Vagina (tissue), 2 donors: Measurements from ENCODE around the gene PIK3R5. TPM values are rescaled to one million over a fixed set of nuclear protein-coding genes. Genes with fewer than 3 reads are reported as not detected.

Experiments used
- DNase-seq, 2 donors: peaks; one replicate each; pipeline ENCODE4 v3.0.0-alpha.2; 2017; ENCODE audit errors: extremely low spot score in 2 of 2
- H3K27ac ChIP-seq: fragments of 200-600 bp; sonication (generic); one replicate; pipeline ENCODE4 v1.5.1; 2019
- H3K27me3 ChIP-seq: fragments of 200-600 bp; sonication (generic); one replicate; pipeline ENCODE4 v1.5.1; 2019
- H3K36me3 ChIP-seq, 2 donors: fragments of 200-600 bp; sonication (generic); one replicate each; pipeline ENCODE4 v1.5.1; 2017 to 2019
- H3K4me1 ChIP-seq: fragments of 200-600 bp; sonication (generic); one replicate; pipeline ENCODE4 v1.5.1; 2019
- H3K4me3 ChIP-seq, 2 donors: fragments of 200-600 bp; sonication (generic); 1 replicate in 1 of 2; 2 replicates in 1 of 2; pipeline ENCODE4 v1.5.1; 2016 to 2019
- H3K9me3 ChIP-seq: fragments of 200-600 bp; sonication (generic); one replicate; pipeline ENCODE4 v1.5.1; 2019
- POLR2A ChIP-seq, 2 donors: fragments of 450-650 bp; IDR thresholded peaks; one replicate each; pipeline ENCODE4 v1.6.1; 2017; ENCODE audit warnings: antibody characterized with exemption in 2 of 2, mild to moderate bottlenecking in 2 of 2, moderate library complexity in 2 of 2
- POLR2AphosphoS5 ChIP-seq, 2 donors: sonication (generic); formaldehyde crosslinking; IDR thresholded peaks; one replicate each; pipeline ENCODE4 v1.9.0; 2017; ENCODE audit warnings: antibody characterized with exemption in 2 of 2, mild to moderate bottlenecking in 2 of 2, low read depth in 1 of 2; ENCODE audit not compliant: insufficient read depth in 1 of 2
- intact Hi-C: fragments of 100-400 bp; cut with DNase I; formaldehyde crosslinking; loops from one replicate; pipeline ENCODE4 v1.15.1; 2023
- total RNA-seq: library from RNA; depleted of rRNA; stranded (reverse); fragments of >200 nt; gene quantifications from one replicate; pipeline ENCODE4 v1.2.3, GENCODE V29; 2016
- TF ChIP-seq, protein P1 (sequence below), 3 experiments: fragments of 450-650 bp in 2 of 3; fragments of 200-600 bp in 1 of 3; sonication (generic) in 1 of 3; IDR thresholded peaks; one replicate each; pipeline ENCODE4 v1.5.1; 2017 to 2019; ENCODE audit warnings: antibody characterized with exemption in 3 of 3, mild to moderate bottlenecking in 2 of 3, moderate library complexity in 2 of 3

The PIK3R5 gene
- total RNA-seq, 1 donor from 2014 or later = 10.6 TPM

GRCh38 chr17:8968503-8968902, 3.0 kb upstream of the PIK3R5 start:
- intact Hi-C loops = no loop called here
- no peaks in the 10 kb centered on the region for H3K9me3 ChIP-seq
- H3K27ac ChIP-seq = no peak overlapping the region
- H3K4me3 ChIP-seq = no peak overlapping the region
- no peaks in the 10 kb centered on the region for H3K36me3 ChIP-seq
- TF ChIP-seq POLR2AphosphoS5 (IDR thresholded peaks at IDR 0.05; ENCODE audit: insufficient read depth in 1 of 2, low read depth in 1 of 2) (no peak), POLR2A (IDR thresholded peaks at IDR 0.05) (no peak)
- TF ChIP-seq, protein P1, sequence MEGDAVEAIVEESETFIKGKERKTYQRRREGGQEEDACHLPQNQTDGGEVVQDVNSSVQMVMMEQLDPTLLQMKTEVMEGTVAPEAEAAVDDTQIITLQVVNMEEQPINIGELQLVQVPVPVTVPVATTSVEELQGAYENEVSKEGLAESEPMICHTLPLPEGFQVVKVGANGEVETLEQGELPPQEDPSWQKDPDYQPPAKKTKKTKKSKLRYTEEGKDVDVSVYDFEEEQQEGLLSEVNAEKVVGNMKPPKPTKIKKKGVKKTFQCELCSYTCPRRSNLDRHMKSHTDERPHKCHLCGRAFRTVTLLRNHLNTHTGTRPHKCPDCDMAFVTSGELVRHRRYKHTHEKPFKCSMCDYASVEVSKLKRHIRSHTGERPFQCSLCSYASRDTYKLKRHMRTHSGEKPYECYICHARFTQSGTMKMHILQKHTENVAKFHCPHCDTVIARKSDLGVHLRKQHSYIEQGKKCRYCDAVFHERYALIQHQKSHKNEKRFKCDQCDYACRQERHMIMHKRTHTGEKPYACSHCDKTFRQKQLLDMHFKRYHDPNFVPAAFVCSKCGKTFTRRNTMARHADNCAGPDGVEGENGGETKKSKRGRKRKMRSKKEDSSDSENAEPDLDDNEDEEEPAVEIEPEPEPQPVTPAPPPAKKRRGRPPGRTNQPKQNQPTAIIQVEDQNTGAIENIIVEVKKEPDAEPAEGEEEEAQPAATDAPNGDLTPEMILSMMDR (IDR thresholded peaks at IDR 0.05) = no peak
- peaks cover 8% of the 10 kb centered on the region for H3K27me3 ChIP-seq
- H3K4me1 ChIP-seq = peaks cover 4% of the 10 kb centered on the region
- no peak for DNase-seq

DNA sequence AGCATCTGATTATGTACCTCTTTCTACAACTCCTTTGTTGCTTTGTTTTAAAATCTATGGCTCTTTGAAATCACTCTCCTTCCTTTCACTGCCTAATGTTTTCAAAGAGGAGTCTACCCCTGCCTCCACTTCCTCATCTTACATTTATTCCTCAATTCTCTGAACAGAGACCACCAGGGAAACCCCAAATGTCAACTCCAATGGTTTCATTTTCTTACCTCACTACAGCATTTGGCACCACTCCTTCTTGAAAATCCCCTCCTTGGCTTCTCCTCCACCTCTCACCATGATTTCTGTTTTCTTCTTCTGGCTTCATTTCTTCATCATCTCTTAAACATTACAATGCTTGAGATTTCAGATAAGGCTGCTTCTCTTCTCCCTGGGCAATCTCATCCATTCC, 2.4 kb upstream of the PIK3R5 start:
- no peak overlapping the region for H3K4me3 ChIP-seq
- H3K27me3 ChIP-seq = peaks cover 8% of the 10 kb centered on the region
- intact Hi-C loops = no loop called here
- H3K27ac ChIP-seq = no peak overlapping the region
- no peaks in the 10 kb centered on the region for H3K9me3 ChIP-seq
- H3K36me3 ChIP-seq = no peaks in the 10 kb centered on the region
- TF ChIP-seq POLR2A (IDR thresholded peaks at IDR 0.05) = no peak
- TF ChIP-seq POLR2AphosphoS5 (IDR thresholded peaks at IDR 0.05; ENCODE audit: insufficient read depth in 1 of 2, low read depth in 1 of 2) = no peak
- TF ChIP-seq, protein P1 (IDR thresholded peaks at IDR 0.05) = no peak
- DNase-seq = no peak
- H3K4me1 ChIP-seq = peaks cover 4% of the 10 kb centered on the region

GRCh38 chr17:8966926-8967325, 1.4 kb upstream of the PIK3R5 start:
- Histone ChIP-seq H3K9me3 (no peaks in the 10 kb centered on the region), H3K4me3 (no peak overlapping the region), H3K36me3 (no peaks in the 10 kb centered on the region), H3K27me3 (peaks cover 8% of the 10 kb centered on the region), H3K27ac (no peak overlapping the region), H3K4me1 (peaks cover 4% of the 10 kb centered on the region)
- intact Hi-C loops = no loop called here
- no peak for TF ChIP-seq POLR2AphosphoS5 (IDR thresholded peaks at IDR 0.05; ENCODE audit: insufficient read depth in 1 of 2, low read depth in 1 of 2)
- no peak for TF ChIP-seq POLR2A (IDR thresholded peaks at IDR 0.05)
- TF ChIP-seq, protein P1 (IDR thresholded peaks at IDR 0.05) = no peak
- DNase-seq = no peak

DNA sequence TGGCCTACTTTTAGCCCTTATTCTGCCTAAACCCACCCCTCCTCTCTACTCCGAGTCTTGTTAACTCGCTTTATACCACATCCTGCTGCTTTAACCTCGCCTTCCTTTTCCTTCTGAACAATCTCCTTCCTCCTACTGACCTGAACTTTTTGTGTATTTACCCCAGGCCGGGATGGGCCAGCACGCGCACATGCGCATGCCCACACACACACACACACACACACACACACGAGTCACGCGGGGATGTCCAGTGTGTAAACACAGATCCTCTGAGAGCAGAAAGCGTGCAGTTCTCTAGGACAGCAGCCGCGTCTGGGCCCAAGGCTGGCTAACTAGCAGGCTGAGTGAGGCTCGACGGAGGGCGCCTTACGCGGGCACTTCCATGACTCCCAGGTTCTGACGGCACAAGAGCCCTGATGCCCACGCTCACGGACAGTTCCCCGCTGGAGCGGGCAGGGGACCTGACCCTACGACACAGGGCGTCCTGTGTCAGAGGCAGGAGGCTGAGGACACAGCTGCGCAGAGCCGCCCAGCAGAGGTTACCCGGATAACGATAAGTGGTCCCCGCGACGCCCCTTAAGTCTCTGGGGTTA, 610 bp downstream of the PIK3R5 start:
- H3K4me3 ChIP-seq = peak overlapping the region; percentile 43 to 46
- peak overlapping the region; percentile 33 for H3K27ac ChIP-seq
- no peak for TF ChIP-seq POLR2AphosphoS5 (IDR thresholded peaks at IDR 0.05; ENCODE audit: insufficient read depth in 1 of 2, low read depth in 1 of 2)
- no peak for TF ChIP-seq POLR2A (IDR thresholded peaks at IDR 0.05)
- TF ChIP-seq, protein P1 (IDR thresholded peaks at IDR 0.05) = no peak
- H3K9me3 ChIP-seq = no peaks in the 10 kb centered on the region
- H3K4me1 ChIP-seq = peaks cover 4% of the 10 kb centered on the region
- H3K36me3 ChIP-seq = no peaks in the 10 kb centered on the region
- intact Hi-C loops = no loop called here
- H3K27me3 ChIP-seq = peaks cover 8% of the 10 kb centered on the region
- DNase-seq = no peak

DNA sequence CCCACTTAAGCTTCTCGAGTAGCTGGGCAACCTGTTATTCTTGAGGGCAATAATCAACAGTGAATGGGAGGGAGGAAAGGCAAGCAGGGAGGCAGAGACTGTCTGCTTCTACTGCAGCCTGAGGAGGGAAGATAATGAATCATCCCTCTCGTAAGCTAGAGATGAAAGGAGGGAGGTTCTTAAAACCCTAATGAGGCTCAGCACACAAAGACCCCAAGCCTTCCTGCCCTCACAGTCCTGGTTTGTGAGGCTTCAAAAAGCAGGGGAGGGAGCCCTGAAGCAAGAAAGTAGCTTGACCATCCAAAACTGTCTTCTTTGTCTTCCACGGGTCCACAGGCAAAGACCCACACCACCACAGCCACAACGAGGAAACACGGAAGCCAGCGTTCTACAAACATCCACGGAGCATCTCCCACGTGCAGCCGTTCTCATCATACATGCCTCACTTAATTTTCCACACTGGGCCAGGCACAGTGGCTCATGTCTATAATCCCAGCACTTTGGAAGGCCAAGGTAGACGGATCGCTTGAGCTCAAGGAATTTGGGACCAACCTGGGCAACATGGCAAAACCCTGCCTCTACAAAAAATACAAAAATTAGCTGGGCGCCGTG, 1.8 kb downstream of the PIK3R5 start:
- TF ChIP-seq, protein P1 (IDR thresholded peaks at IDR 0.05) = no peak
- TF ChIP-seq POLR2A (IDR thresholded peaks at IDR 0.05) (no peak), POLR2AphosphoS5 (IDR thresholded peaks at IDR 0.05; ENCODE audit: insufficient read depth in 1 of 2, low read depth in 1 of 2) (no peak)
- Histone ChIP-seq H3K4me3 (peak overlapping the region in 1 of 2 donors; percentile 43), H3K9me3 (no peaks in the 10 kb centered on the region), H3K27ac (no peak overlapping the region), H3K27me3 (peaks cover 8% of the 10 kb centered on the region), H3K36me3 (no peaks in the 10 kb centered on the region), H3K4me1 (peaks cover 4% of the 10 kb centered on the region)
- no peak for DNase-seq
- intact Hi-C loops = no loop called here
